HL-60 (cell line): ENCODE results near the gene ADAMTS12.

ENCODE experiments used
- GABPA ChIP-seq: IDR thresholded peaks from 2 replicates; pipeline ENCODE4 v1.6.1; 2012; ENCODE audit warnings: low read depth
- POLR2AphosphoS5 ChIP-seq: IDR thresholded peaks from 2 replicates; pipeline ENCODE4 v1.6.1; 2012; ENCODE audit warnings: low read depth
- SPI1 ChIP-seq: IDR thresholded peaks from 2 replicates; pipeline ENCODE4 v1.6.1; 2012; ENCODE audit warnings: low read depth, mild to moderate bottlenecking, borderline replicate concordance
- TF ChIP-seq, protein P1 (sequence below): IDR thresholded peaks from one replicate; pipeline ENCODE4 v1.5.1; 2011; ENCODE audit warnings: low read length, control low read depth, inconsistent platforms; ENCODE audit not compliant: insufficient read depth
- TF ChIP-seq, protein P2 (sequence below): IDR thresholded peaks from 2 replicates; pipeline ENCODE4 v1.6.1; 2012; ENCODE audit warnings: low read depth; ENCODE audit not compliant: insufficient replicate concordance

DNA sequence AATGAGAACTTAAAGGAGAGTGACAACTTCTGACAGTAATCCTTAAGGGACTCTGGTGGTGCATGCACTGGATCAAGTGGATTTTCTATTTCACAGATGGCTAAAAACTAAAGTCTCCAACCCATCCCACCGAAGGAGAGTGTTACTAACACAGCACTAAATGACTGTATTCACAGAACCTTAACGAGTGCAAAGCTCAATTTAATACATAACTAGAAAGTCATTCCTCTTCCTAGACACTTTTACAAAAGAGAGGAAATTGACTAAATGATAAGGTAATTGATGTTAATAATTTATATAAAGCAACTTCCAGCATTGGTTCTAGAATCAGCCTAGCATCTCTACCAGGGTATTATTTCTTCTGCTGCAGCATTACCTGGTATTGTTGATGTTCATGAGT lies 189.8 kb downstream of the ADAMTS12 start:
- TF ChIP-seq POLR2AphosphoS5 (no peak), GABPA (no peak), SPI1 (no peak)
- TF ChIP-seq, protein P1, sequence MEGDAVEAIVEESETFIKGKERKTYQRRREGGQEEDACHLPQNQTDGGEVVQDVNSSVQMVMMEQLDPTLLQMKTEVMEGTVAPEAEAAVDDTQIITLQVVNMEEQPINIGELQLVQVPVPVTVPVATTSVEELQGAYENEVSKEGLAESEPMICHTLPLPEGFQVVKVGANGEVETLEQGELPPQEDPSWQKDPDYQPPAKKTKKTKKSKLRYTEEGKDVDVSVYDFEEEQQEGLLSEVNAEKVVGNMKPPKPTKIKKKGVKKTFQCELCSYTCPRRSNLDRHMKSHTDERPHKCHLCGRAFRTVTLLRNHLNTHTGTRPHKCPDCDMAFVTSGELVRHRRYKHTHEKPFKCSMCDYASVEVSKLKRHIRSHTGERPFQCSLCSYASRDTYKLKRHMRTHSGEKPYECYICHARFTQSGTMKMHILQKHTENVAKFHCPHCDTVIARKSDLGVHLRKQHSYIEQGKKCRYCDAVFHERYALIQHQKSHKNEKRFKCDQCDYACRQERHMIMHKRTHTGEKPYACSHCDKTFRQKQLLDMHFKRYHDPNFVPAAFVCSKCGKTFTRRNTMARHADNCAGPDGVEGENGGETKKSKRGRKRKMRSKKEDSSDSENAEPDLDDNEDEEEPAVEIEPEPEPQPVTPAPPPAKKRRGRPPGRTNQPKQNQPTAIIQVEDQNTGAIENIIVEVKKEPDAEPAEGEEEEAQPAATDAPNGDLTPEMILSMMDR: no peak
- TF ChIP-seq, protein P2, sequence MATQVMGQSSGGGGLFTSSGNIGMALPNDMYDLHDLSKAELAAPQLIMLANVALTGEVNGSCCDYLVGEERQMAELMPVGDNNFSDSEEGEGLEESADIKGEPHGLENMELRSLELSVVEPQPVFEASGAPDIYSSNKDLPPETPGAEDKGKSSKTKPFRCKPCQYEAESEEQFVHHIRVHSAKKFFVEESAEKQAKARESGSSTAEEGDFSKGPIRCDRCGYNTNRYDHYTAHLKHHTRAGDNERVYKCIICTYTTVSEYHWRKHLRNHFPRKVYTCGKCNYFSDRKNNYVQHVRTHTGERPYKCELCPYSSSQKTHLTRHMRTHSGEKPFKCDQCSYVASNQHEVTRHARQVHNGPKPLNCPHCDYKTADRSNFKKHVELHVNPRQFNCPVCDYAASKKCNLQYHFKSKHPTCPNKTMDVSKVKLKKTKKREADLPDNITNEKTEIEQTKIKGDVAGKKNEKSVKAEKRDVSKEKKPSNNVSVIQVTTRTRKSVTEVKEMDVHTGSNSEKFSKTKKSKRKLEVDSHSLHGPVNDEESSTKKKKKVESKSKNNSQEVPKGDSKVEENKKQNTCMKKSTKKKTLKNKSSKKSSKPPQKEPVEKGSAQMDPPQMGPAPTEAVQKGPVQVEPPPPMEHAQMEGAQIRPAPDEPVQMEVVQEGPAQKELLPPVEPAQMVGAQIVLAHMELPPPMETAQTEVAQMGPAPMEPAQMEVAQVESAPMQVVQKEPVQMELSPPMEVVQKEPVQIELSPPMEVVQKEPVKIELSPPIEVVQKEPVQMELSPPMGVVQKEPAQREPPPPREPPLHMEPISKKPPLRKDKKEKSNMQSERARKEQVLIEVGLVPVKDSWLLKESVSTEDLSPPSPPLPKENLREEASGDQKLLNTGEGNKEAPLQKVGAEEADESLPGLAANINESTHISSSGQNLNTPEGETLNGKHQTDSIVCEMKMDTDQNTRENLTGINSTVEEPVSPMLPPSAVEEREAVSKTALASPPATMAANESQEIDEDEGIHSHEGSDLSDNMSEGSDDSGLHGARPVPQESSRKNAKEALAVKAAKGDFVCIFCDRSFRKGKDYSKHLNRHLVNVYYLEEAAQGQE: no peak
